ENCODE results near the gene SEMA4D.

Gene SEMA4D

DNA sequence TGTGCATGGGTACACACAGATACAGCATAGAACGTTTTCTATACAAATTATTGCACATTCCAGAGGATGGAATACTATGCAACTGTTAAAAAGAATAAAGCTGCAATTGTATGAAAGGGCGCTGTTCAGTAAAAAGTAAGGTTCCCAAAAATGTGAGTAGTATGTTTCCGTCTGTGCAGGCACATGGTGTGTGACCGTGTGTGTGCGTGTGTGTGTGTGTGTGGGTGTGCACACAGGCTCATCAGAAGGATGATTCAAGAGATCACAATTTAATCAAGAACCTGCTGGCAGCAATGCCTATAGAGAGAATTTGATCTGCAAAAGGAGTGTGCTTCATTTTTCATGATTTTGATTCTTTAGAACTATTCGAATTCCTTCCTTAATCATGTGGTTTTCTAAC lies 76.3 kb downstream of the SEMA4D start:
- Histone ChIP-seq H3K4me3 (ENCODE audit: low read length) (no peak overlapping the region), H2BK5ac (ENCODE audit: low read length) (no peak overlapping the region), H2BK120ac (ENCODE audit: low read depth, low read length) (no peak overlapping the region), H3K56ac (ENCODE audit: low read length) (no peak overlapping the region), H3K27me3 (ENCODE audit: insufficient read depth, low read length, poor library complexity) (no peaks in the 10 kb centered on the region), H3K36me3 (ENCODE audit: control insufficient read depth, insufficient read depth, low read length) (no peaks in the 10 kb centered on the region), H2AK5ac (ENCODE audit: low read length) (no peak overlapping the region), H3K9ac (ENCODE audit: low read length) (no peak overlapping the region), H4K8ac (ENCODE audit: low read depth, low read length) (no peak overlapping the region), H3K79me2 (ENCODE audit: control insufficient read depth, insufficient read depth, low read length) (no peaks in the 10 kb centered on the region), H3K4me1 (ENCODE audit: control insufficient read depth, low read depth, low read length) (no peaks in the 10 kb centered on the region), H3K4ac (ENCODE audit: low read depth, low read length) (no peak overlapping the region), H3K18ac (ENCODE audit: low read length) (no peak overlapping the region), H4K5ac (ENCODE audit: low read length) (no peak overlapping the region), H3K23ac (ENCODE audit: low read length) (no peak overlapping the region), H2BK15ac (replicated peaks; ENCODE audit: low read depth) (no peak overlapping the region), H3K4me2 (ENCODE audit: low read length) (no peak overlapping the region), H3K79me1 (ENCODE audit: low read length) (no peaks in the 10 kb centered on the region), H3K27ac (ENCODE audit: low read depth, low read length) (no peak overlapping the region)
- no CpG with 5 or more reads among the region's 6 CpGs for WGBS (ENCODE audit: extremely low coverage, insufficient coverage, low lambda C conversion rate)
- no peak for DNase-seq

GRCh38 chr9:89420397-89421178 lies 77.3 kb downstream of the SEMA4D start:
- no CpG with 5 or more reads among the region's 9 CpGs for WGBS (ENCODE audit: extremely low coverage, insufficient coverage, low lambda C conversion rate)
- H2BK120ac ChIP-seq (ENCODE audit: low read depth, low read length) = no peak overlapping the region
- H3K27me3 ChIP-seq (ENCODE audit: insufficient read depth, low read length, poor library complexity) = no peaks in the 10 kb centered on the region
- H3K4me3 ChIP-seq (ENCODE audit: low read length) = no peak overlapping the region
- no peaks in the 10 kb centered on the region for H3K79me2 ChIP-seq (ENCODE audit: control insufficient read depth, insufficient read depth, low read length)
- no peak overlapping the region for H4K8ac ChIP-seq (ENCODE audit: low read depth, low read length)
- H3K4me1 ChIP-seq (ENCODE audit: control insufficient read depth, low read depth, low read length) = no peaks in the 10 kb centered on the region
- DNase-seq = no peak
- no peak overlapping the region for H2BK15ac ChIP-seq (replicated peaks; ENCODE audit: low read depth)
- no peaks in the 10 kb centered on the region for H3K36me3 ChIP-seq (ENCODE audit: control insufficient read depth, insufficient read depth, low read length)
- H3K4ac ChIP-seq (ENCODE audit: low read depth, low read length) = no peak overlapping the region
- H3K23ac ChIP-seq (ENCODE audit: low read length) = no peak overlapping the region
- no peak overlapping the region for H3K27ac ChIP-seq (ENCODE audit: low read depth, low read length)
- no peak overlapping the region for H4K5ac ChIP-seq (ENCODE audit: low read length)
- no peak overlapping the region for H3K9ac ChIP-seq (ENCODE audit: low read length)
- no peak overlapping the region for H3K56ac ChIP-seq (ENCODE audit: low read length)
- H3K4me2 ChIP-seq (ENCODE audit: low read length) = no peak overlapping the region
- no peak overlapping the region for H2AK5ac ChIP-seq (ENCODE audit: low read length)
- no peaks in the 10 kb centered on the region for H3K79me1 ChIP-seq (ENCODE audit: low read length)
- no peak overlapping the region for H2BK5ac ChIP-seq (ENCODE audit: low read length)
- no peak overlapping the region for H3K18ac ChIP-seq (ENCODE audit: low read length)

DNA sequence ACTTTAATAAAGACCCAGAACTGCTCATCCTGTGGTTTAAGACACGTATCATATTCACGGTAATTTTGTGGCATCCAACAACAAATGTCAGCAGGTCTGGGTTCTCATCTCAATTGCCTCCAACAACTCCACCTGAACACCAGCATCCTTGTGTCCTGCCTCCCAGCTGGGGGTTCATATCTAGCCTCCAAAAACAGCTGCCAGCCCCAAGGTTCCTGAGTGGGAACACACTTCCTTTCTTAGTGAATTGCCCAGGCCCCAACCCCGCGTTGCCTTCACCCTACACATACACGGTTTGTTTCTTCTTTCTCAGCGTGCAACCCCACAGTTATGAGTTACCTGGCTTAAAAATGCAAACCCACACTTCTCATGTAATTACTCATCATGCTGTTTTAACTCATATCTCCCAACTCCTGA lies 77.9 kb downstream of the SEMA4D start:
- no peaks in the 10 kb centered on the region for H3K79me2 ChIP-seq (ENCODE audit: control insufficient read depth, insufficient read depth, low read length)

DNA sequence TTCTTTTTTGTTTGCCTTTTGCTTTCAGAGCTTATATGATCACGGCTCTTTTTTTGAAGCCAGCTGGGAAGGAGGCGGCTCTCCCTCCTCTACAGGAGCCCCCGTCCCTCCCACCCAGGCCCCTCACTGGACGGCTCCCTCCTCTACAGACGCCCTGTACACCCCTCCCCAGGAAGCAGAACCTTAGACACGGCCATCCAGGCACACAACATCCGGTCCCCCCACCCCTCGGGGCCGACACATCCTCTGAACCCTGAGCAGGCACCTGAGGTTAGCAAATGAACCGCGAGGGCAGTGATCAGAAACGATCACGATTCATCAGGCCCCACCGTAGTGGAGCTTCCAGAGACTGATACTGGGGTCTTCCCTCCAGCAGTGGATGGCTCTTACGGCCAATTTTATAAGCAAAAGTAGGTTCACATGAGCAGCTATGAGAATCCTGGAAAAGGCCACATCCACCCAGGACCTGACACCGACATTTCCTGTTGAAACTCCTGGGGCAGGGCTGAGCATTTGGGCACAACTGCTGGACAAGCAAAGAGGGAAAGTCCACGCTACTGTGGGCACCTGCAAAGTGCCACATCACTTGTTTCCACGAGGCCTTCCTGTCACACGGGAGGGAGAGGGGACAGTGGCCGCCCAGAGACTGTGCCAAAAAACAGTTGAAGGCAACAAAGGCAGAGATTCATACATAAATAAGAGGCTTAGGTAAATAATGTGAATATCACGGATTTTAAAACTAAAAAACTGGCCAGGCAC lies 78.9 kb downstream of the SEMA4D start:
- no peak overlapping the region for H2BK15ac ChIP-seq (replicated peaks; ENCODE audit: low read depth)
- H3K79me2 ChIP-seq (ENCODE audit: control insufficient read depth, insufficient read depth, low read length) = no peaks in the 10 kb centered on the region
- H3K79me1 ChIP-seq (ENCODE audit: low read length) = no peaks in the 10 kb centered on the region
- H2BK5ac ChIP-seq (ENCODE audit: low read length) = no peak overlapping the region
- H4K5ac ChIP-seq (ENCODE audit: low read length) = no peak overlapping the region
- no CpG with 5 or more reads among the region's 21 CpGs for WGBS (ENCODE audit: extremely low coverage, insufficient coverage, low lambda C conversion rate)
- no peak overlapping the region for H3K56ac ChIP-seq (ENCODE audit: low read length)
- no peak overlapping the region for H3K4me3 ChIP-seq (ENCODE audit: low read length)
- no peak overlapping the region for H3K4me2 ChIP-seq (ENCODE audit: low read length)
- no peak overlapping the region for H3K18ac ChIP-seq (ENCODE audit: low read length)
- H3K23ac ChIP-seq (ENCODE audit: low read length) = no peak overlapping the region
- H3K4me1 ChIP-seq (ENCODE audit: control insufficient read depth, low read depth, low read length) = no peaks in the 10 kb centered on the region
- H3K27ac ChIP-seq (ENCODE audit: low read depth, low read length) = no peak overlapping the region
- no peaks in the 10 kb centered on the region for H3K27me3 ChIP-seq (ENCODE audit: insufficient read depth, low read length, poor library complexity)
- no peak overlapping the region for H2AK5ac ChIP-seq (ENCODE audit: low read length)
- no peaks in the 10 kb centered on the region for H3K36me3 ChIP-seq (ENCODE audit: control insufficient read depth, insufficient read depth, low read length)
- H4K8ac ChIP-seq (ENCODE audit: low read depth, low read length) = no peak overlapping the region
- no peak overlapping the region for H3K9ac ChIP-seq (ENCODE audit: low read length)
- H2BK120ac ChIP-seq (ENCODE audit: low read depth, low read length) = no peak overlapping the region
- DNase-seq = no peak
- H3K4ac ChIP-seq (ENCODE audit: low read depth, low read length) = no peak overlapping the region

More for the DNA sequence above, 77.9 kb downstream of the SEMA4D start:
- H3K4me2 ChIP-seq (ENCODE audit: low read length) = no peak overlapping the region
- no peak overlapping the region for H3K4me3 ChIP-seq (ENCODE audit: low read length)
- no peak overlapping the region for H3K27ac ChIP-seq (ENCODE audit: low read depth, low read length)
- no peak overlapping the region for H3K9ac ChIP-seq (ENCODE audit: low read length)
- no peak overlapping the region for H3K56ac ChIP-seq (ENCODE audit: low read length)
- no peak for DNase-seq
- no peak overlapping the region for H2AK5ac ChIP-seq (ENCODE audit: low read length)
- H4K8ac ChIP-seq (ENCODE audit: low read depth, low read length) = no peak overlapping the region
- H3K79me1 ChIP-seq (ENCODE audit: low read length) = no peaks in the 10 kb centered on the region
- no peaks in the 10 kb centered on the region for H3K36me3 ChIP-seq (ENCODE audit: control insufficient read depth, insufficient read depth, low read length)
- no peak overlapping the region for H3K18ac ChIP-seq (ENCODE audit: low read length)
- H2BK5ac ChIP-seq (ENCODE audit: low read length) = no peak overlapping the region
- H4K5ac ChIP-seq (ENCODE audit: low read length) = no peak overlapping the region
- H3K4ac ChIP-seq (ENCODE audit: low read depth, low read length) = no peak overlapping the region
- H2BK120ac ChIP-seq (ENCODE audit: low read depth, low read length) = no peak overlapping the region
- no peaks in the 10 kb centered on the region for H3K27me3 ChIP-seq (ENCODE audit: insufficient read depth, low read length, poor library complexity)
- no peaks in the 10 kb centered on the region for H3K4me1 ChIP-seq (ENCODE audit: control insufficient read depth, low read depth, low read length)
- WGBS (ENCODE audit: extremely low coverage, insufficient coverage, low lambda C conversion rate) = no CpG with 5 or more reads among the region's 6 CpGs
- no peak overlapping the region for H3K23ac ChIP-seq (ENCODE audit: low read length)
- H2BK15ac ChIP-seq (replicated peaks; ENCODE audit: low read depth) = no peak overlapping the region

DNA sequence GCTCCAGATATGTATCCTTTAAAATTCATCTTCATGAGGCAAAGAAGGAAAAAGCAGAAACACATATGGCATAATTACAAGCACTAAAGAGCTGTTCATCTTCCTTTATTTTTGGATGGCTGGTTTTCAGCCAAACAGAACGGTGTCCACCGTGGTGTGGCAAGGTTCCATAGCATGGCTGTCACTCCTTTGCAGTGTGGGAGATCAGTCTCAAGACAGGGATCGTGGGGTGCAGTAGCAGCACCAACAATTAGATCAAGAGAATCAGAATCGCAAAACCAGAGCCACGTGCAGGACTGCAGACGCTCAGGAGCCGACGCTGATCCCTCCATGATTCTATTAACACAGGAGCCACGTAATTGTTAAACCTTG lies 79.5 kb downstream of the SEMA4D start:
- no CpG with 5 or more reads among the region's 9 CpGs for WGBS (ENCODE audit: extremely low coverage, insufficient coverage, low lambda C conversion rate)
- no peak for DNase-seq
- no peak overlapping the region for H3K4ac ChIP-seq (ENCODE audit: low read depth, low read length)
- H3K4me3 ChIP-seq (ENCODE audit: low read length) = no peak overlapping the region
- no peaks in the 10 kb centered on the region for H3K27me3 ChIP-seq (ENCODE audit: insufficient read depth, low read length, poor library complexity)
- no peak overlapping the region for H3K23ac ChIP-seq (ENCODE audit: low read length)
- H2BK15ac ChIP-seq (replicated peaks; ENCODE audit: low read depth) = no peak overlapping the region
- H3K4me1 ChIP-seq (ENCODE audit: control insufficient read depth, low read depth, low read length) = peaks cover 3% of the 10 kb centered on the region
- H3K79me1 ChIP-seq (ENCODE audit: low read length) = peaks cover 1% of the 10 kb centered on the region
- H2AK5ac ChIP-seq (ENCODE audit: low read length) = no peak overlapping the region
- no peak overlapping the region for H2BK5ac ChIP-seq (ENCODE audit: low read length)
- H3K4me2 ChIP-seq (ENCODE audit: low read length) = no peak overlapping the region
- no peak overlapping the region for H3K56ac ChIP-seq (ENCODE audit: low read length)
- H3K79me2 ChIP-seq (ENCODE audit: control insufficient read depth, insufficient read depth, low read length) = no peaks in the 10 kb centered on the region
- H3K9ac ChIP-seq (ENCODE audit: low read length) = no peak overlapping the region
- H3K18ac ChIP-seq (ENCODE audit: low read length) = no peak overlapping the region
- no peak overlapping the region for H3K27ac ChIP-seq (ENCODE audit: low read depth, low read length)
- H3K36me3 ChIP-seq (ENCODE audit: control insufficient read depth, insufficient read depth, low read length) = no peaks in the 10 kb centered on the region
- H4K5ac ChIP-seq (ENCODE audit: low read length) = no peak overlapping the region
- no peak overlapping the region for H4K8ac ChIP-seq (ENCODE audit: low read depth, low read length)
- H2BK120ac ChIP-seq (ENCODE audit: low read depth, low read length) = no peak overlapping the region

Data from mesendoderm (in vitro differentiated cells).